ENCODE data around the gene PAX5.

- TF ChIP-seq CTCF (IDR thresholded peaks at IDR 0.05) (no peak), ZFX (IDR thresholded peaks at IDR 0.05; ENCODE audit: borderline replicate concordance) (no peak)
Observed at GRCh38 chr9:37010180-37010579, 23.9 kb downstream of the PAX5 start.
